H1 (cell line): Measurements from ENCODE around the gene IGFBP4. TPM values are rescaled to one million over a fixed set of nuclear protein-coding genes. Genes with fewer than 3 reads are reported as not detected.
A peak's percentile ranks its signal among the peaks of the same experiment; 100 is the strongest.

Experiments
- CTCF ChIA-PET: fragments of 300-600 bp; sonication (Branson Sonifier 250); formaldehyde crosslinking; loops from one replicate; lab custom pipeline; 2021; ENCODE audit not compliant: partially characterized antibody; lab: Charles Lee
- POLR2A ChIA-PET: fragments of 300-600 bp; sonication (Branson Sonifier 250); formaldehyde crosslinking; loops from one replicate; lab custom pipeline; 2021; ENCODE audit warnings: inconsistent platforms; ENCODE audit not compliant: partially characterized antibody; lab: Charles Lee
- DNase-seq, 2 experiments: peaks; one replicate each; pipeline versions ENCODE4 v3.0.0 to v3.0.0-alpha.2; 2010 to 2022; ENCODE audit warnings: low spot score in 2 of 2, low read depth in 1 of 2, mixed read lengths in 1 of 2
- FAIRE-seq: peaks from 2 replicates; lab custom pipeline; 2011; peaks lifted over from hg19 to GRCh38; lab: Jason Lieb, UNC
- H2AFZ ChIP-seq: 2 replicates; pipeline ENCODE4 v1.8.1; 2012; ENCODE audit warnings: low read length, inconsistent platforms
- H2AK5ac ChIP-seq: 2 replicates; pipeline ENCODE4 v1.6.1; 2013; ENCODE audit warnings: low read depth, low read length
- H2BK120ac ChIP-seq: replicated peaks from 2 replicates; pipeline ENCODE3; 2013; ENCODE audit warnings: low read depth, low read length, inconsistent platforms
- H2BK12ac ChIP-seq: 2 replicates; pipeline ENCODE4 v1.6.1; 2013; ENCODE audit warnings: low read depth, low read length
- H2BK15ac ChIP-seq: 2 replicates; pipeline ENCODE4 v1.6.1; 2013; ENCODE audit warnings: low read length
- H2BK20ac ChIP-seq: 2 replicates; pipeline ENCODE4 v1.6.1; 2013; ENCODE audit warnings: low read length
- H2BK5ac ChIP-seq: 2 replicates; pipeline ENCODE4 v1.6.1; 2013; ENCODE audit warnings: low read depth, low read length
- H3K14ac ChIP-seq: 2 replicates; pipeline ENCODE4 v1.6.1; 2013; ENCODE audit warnings: inconsistent platforms; ENCODE audit not compliant: insufficient read length
- H3K18ac ChIP-seq: 2 replicates; pipeline ENCODE4 v1.6.1; 2013; ENCODE audit warnings: low read length; ENCODE audit errors: extremely low read depth
- H3K23ac ChIP-seq: 2 replicates; pipeline ENCODE4 v1.6.1; 2013; ENCODE audit warnings: inconsistent platforms; ENCODE audit not compliant: insufficient read length
- H3K23me2 ChIP-seq: 2 replicates; pipeline ENCODE4 v1.6.1; 2013; ENCODE audit warnings: low read depth, low read length
- H3K27ac ChIP-seq: 2 replicates; pipeline ENCODE4 v1.6.1; 2011; ENCODE audit warnings: low read depth, low read length, inconsistent platforms
- H3K27me3 ChIP-seq, 4 experiments: replicated peaks in 1 of 4; 1 replicate in 1 of 4; 2 replicates in 3 of 4; pipeline versions ENCODE4 v1.6.1 to v1.8.1; 2011 to 2013; ENCODE audit warnings: low read length in 3 of 4, mild to moderate bottlenecking in 3 of 4, inconsistent platforms in 2 of 4, mixed read lengths in 2 of 4, moderate library complexity in 1 of 4; ENCODE audit not compliant: control insufficient read depth in 3 of 4, insufficient read depth in 3 of 4; ENCODE audit errors: extremely low read depth in 1 of 4
- H3K36me3 ChIP-seq, 4 experiments: 2 replicates each; pipeline versions ENCODE4 v1.6.1 to v1.8.1; 2011 to 2013; ENCODE audit warnings: mild to moderate bottlenecking in 4 of 4, low read length in 3 of 4, moderate library complexity in 2 of 4, control low read depth in 1 of 4, inconsistent platforms in 1 of 4; ENCODE audit not compliant: insufficient read depth in 4 of 4, control insufficient read depth in 2 of 4
- H3K4ac ChIP-seq: replicated peaks from 2 replicates; pipeline ENCODE3; 2013; ENCODE audit warnings: low read length, low read depth, mixed read lengths, inconsistent platforms; ENCODE audit not compliant: insufficient read length
- H3K4me1 ChIP-seq, 4 experiments: replicated peaks in 1 of 4; 1 replicate in 1 of 4; 2 replicates in 3 of 4; pipeline versions ENCODE4 v1.6.1 to v1.8.1; 2011 to 2013; ENCODE audit warnings: low read length in 3 of 4, inconsistent platforms in 2 of 4, mixed read lengths in 1 of 4; ENCODE audit not compliant: insufficient read depth in 4 of 4, control insufficient read depth in 3 of 4
- H3K4me2 ChIP-seq, 2 experiments: 2 replicates each; pipeline versions ENCODE4 v1.6.1 to v1.8.1; 2011 to 2013; ENCODE audit warnings: low read depth in 2 of 2, low read length in 2 of 2, control low read depth in 1 of 2, inconsistent platforms in 1 of 2, mild to moderate bottlenecking in 1 of 2; ENCODE audit not compliant: insufficient read depth in 1 of 2
- H3K4me3 ChIP-seq, 4 experiments: fragments of 200-600, 300-600 bp in 1 of 4; sonication (generic), shearing (Covaris generic), sonication (Bioruptor Twin) in 1 of 4; 2 replicates each; pipeline versions ENCODE4 v1.5.1 to v1.8.1; 2011 to 2016; ENCODE audit warnings: low read length in 4 of 4, low read depth in 3 of 4, control low read depth in 2 of 4, inconsistent platforms in 2 of 4, mild to moderate bottlenecking in 2 of 4, mixed read lengths in 1 of 4, moderate library complexity in 1 of 4; ENCODE audit not compliant: insufficient read depth in 2 of 4; ENCODE audit errors: extremely low read depth in 1 of 4
- H3K56ac ChIP-seq: replicated peaks from 2 replicates; pipeline ENCODE3; 2013; ENCODE audit warnings: low read depth, mild to moderate bottlenecking, mixed read lengths, low read length, inconsistent platforms; ENCODE audit not compliant: insufficient read length
- H3K79me1 ChIP-seq: 2 replicates; pipeline ENCODE4 v1.6.1; 2013; ENCODE audit warnings: low read depth, low read length, control low read depth
- H3K79me2 ChIP-seq, 2 experiments: 2 replicates each; pipeline versions ENCODE4 v1.6.1 to v1.8.1; 2012 to 2013; ENCODE audit warnings: low read length in 2 of 2, mild to moderate bottlenecking in 2 of 2, inconsistent platforms in 1 of 2; ENCODE audit not compliant: insufficient read depth in 2 of 2, control insufficient read depth in 1 of 2
- H3K9ac ChIP-seq, 4 experiments: replicated peaks in 1 of 4; 1 replicate in 1 of 4; 2 replicates in 3 of 4; pipeline versions ENCODE4 v1.6.1 to v1.8.1; 2011 to 2013; ENCODE audit warnings: low read depth in 3 of 4, low read length in 3 of 4, control low read depth in 2 of 4, mild to moderate bottlenecking in 2 of 4, moderate library complexity in 2 of 4, inconsistent platforms in 1 of 4; ENCODE audit errors: extremely low read depth in 1 of 4
- H3K9me3 ChIP-seq, 2 experiments: 2 replicates each; pipeline versions ENCODE4 v1.6.1 to v1.8.1; 2012 to 2013; ENCODE audit warnings: mild to moderate bottlenecking in 2 of 2, moderate library complexity in 2 of 2, control low read depth in 1 of 2, inconsistent platforms in 1 of 2, low read depth in 1 of 2, low read length in 1 of 2, mixed read lengths in 1 of 2; ENCODE audit not compliant: insufficient read depth in 2 of 2
- H4K20me1 ChIP-seq, 2 experiments: replicated peaks in 1 of 2; 2 replicates each; pipeline versions ENCODE3 to v1.8.1; 2011 to 2013; ENCODE audit warnings: inconsistent platforms in 2 of 2, low read length in 2 of 2, mild to moderate bottlenecking in 1 of 2; ENCODE audit not compliant: insufficient read depth in 2 of 2, control insufficient read depth in 1 of 2
- H4K5ac ChIP-seq: 2 replicates; pipeline ENCODE4 v1.6.1; 2013; ENCODE audit warnings: low read length, low read depth, mixed read lengths, inconsistent platforms; ENCODE audit not compliant: insufficient read length
- H4K8ac ChIP-seq: 2 replicates; pipeline ENCODE4 v1.8.0; 2013; ENCODE audit warnings: mild to moderate bottlenecking, moderate library complexity, low read length, inconsistent platforms; ENCODE audit not compliant: insufficient read depth; ENCODE audit errors: extremely low read depth
- H4K91ac ChIP-seq: replicated peaks from 2 replicates; pipeline ENCODE3; 2013; ENCODE audit warnings: low read length, mixed read lengths, inconsistent platforms; ENCODE audit not compliant: insufficient read length
- CTCF ChIP-seq, 3 experiments: IDR thresholded peaks; 1 replicate in 2 of 3; 2 replicates in 1 of 3; pipeline versions ENCODE4 v1.5.1 to v1.6.1; 2011; ENCODE audit warnings: low read length in 3 of 3, mild to moderate bottlenecking in 3 of 3, inconsistent platforms in 2 of 3, low read depth in 1 of 3, moderate library complexity in 1 of 3; ENCODE audit not compliant: insufficient read depth in 1 of 3; ENCODE audit errors: control extremely low read depth in 1 of 3
- WGBS, 2 experiments: shearing (Covaris generic) in 1 of 2; methylation state at CpG; one replicate each; pipeline versions ENCODE4 v1.1.6 to v1.1.7; 2013 to 2015; ENCODE audit warnings: low lambda C conversion rate in 2 of 2, mixed read lengths in 2 of 2, inconsistent platforms in 1 of 2, low coverage in 1 of 2, missing lambda C conversion rate in 1 of 2; ENCODE audit not compliant: insufficient replicate concordance in 2 of 2, insufficient coverage in 1 of 2, insufficient read length in 1 of 2; ENCODE audit errors: extremely low coverage in 1 of 2, missing lambda C conversion rate in 1 of 2; 5-methylcytosine and 5-hydroxymethylcytosine counted together
- polyA plus RNA-seq, 7 experiments: library from polyadenylated mRNA; depleted of rRNA in 3 of 7; stranded (reverse) in 5 of 7; unstranded in 2 of 7; fragments of >200 nt in 5 of 7; fragments of 200-250 nt in 2 of 7; gene quantifications; 1 replicate in 5 of 7; 2 replicates in 1 of 7; 4 replicates in 1 of 7; pipeline versions ENCODE4 v1.2.1 to v1.2.3, GENCODE V29; 2011 to 2013; ENCODE audit warnings: missing spikeins in 2 of 7, mixed read lengths in 2 of 7
- total RNA-seq: library from RNA; stranded (reverse); fragmentation: NEBNext Ultra II Directional; extraction: Animal tissue kit (Norgen Biotek cat#: 25700); gene quantifications from 2 replicates; pipeline ENCODE4 v1.2.1, GENCODE V29; 2021
- TF ChIP-seq, protein P1 (sequence below): IDR thresholded peaks from 2 replicates; pipeline ENCODE4 v1.6.1; 2011; ENCODE audit warnings: low read depth, mild to moderate bottlenecking, low read length; ENCODE audit not compliant: insufficient read depth

IGFBP4 gene
- total and polyA plus RNA-seq, 2 of the 8 experiments (the other 6 are each of a cell fraction or from before 2014, with no cell fraction given) = 85.5 to 105 TPM

- H2BK15ac ChIP-seq = no peak overlapping the region
- no peak overlapping the region for H2BK5ac ChIP-seq
- peaks cover 14% of the 10 kb centered on the region for H3K23me2 ChIP-seq
- H2BK120ac ChIP-seq = no peak overlapping the region
- peaks cover 2 to 4% of the 10 kb centered on the region in 2 experiments for H4K20me1 ChIP-seq
- H3K4me2 ChIP-seq = peak overlapping the region; percentile 87 to 94; a peak in 2 of 4 replicates
- no peak overlapping the region for H3K27ac ChIP-seq
- H3K79me1 ChIP-seq = peaks cover 11% of the 10 kb centered on the region
- H3K18ac ChIP-seq = peak overlapping the region; percentile 60; the same call in 1 of the 2 replicates
- H3K4me3 ChIP-seq = peak overlapping the region in 1 of 4 experiments; percentile 68; a peak in 2 of 8 replicates
- WGBS, 2 experiments = 91% methylated on average over 11 of the region's 11 CpGs; no CpG with 5 or more reads in 1 of the 2 experiments
- no peak overlapping the region for H2BK20ac ChIP-seq
- no peak overlapping the region for H3K23ac ChIP-seq
- H2AK5ac ChIP-seq = no peak overlapping the region
- H4K5ac ChIP-seq = no peak overlapping the region
- H3K9me3 ChIP-seq = no peaks in the 10 kb centered on the region
- H3K14ac ChIP-seq = no peak overlapping the region
- TF ChIP-seq, protein P1, sequence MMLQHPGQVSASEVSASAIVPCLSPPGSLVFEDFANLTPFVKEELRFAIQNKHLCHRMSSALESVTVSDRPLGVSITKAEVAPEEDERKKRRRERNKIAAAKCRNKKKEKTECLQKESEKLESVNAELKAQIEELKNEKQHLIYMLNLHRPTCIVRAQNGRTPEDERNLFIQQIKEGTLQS = no peak
- TF ChIP-seq CTCF (IDR thresholded peaks at IDR 0.05; ENCODE audit: control extremely low read depth in 1 of 3, insufficient read depth in 1 of 3, low read depth in 1 of 3, low read length in 3 of 3) = peak in 1 of 3 experiments; percentile 23; a peak in 1 of 4 replicates
- ChIA-PET POLR2A (interaction anchor here (0.9 to 3.2 kb wide), 4 partner anchors 14 to 30 kb away, joined by 3 to 20 read pairs (median 4); no protein-coding TSS in a partner anchor), CTCF (interaction anchor here (0.6 to 34.1 kb wide), 12 partner anchors 3 to 141 kb away, joined by 3 to 739 read pairs (median 6); partner anchors contain the start of gene IGFBP4)
- no peak overlapping the region for H4K91ac ChIP-seq
- peak overlapping the region; percentile 87; the same call in 1 of the 2 replicates for H2BK12ac ChIP-seq
- H3K9ac ChIP-seq = no peak overlapping the region
- peaks cover 0 to 48% of the 10 kb centered on the region in 2 experiments; a peak in 3 of 4 replicates for H3K79me2 ChIP-seq
- FAIRE-seq (no peak), DNase-seq (no peak)
- no peaks in the 10 kb centered on the region for H3K36me3 ChIP-seq
- no peak overlapping the region for H3K56ac ChIP-seq
- H4K8ac ChIP-seq = no peak overlapping the region
- H3K4ac ChIP-seq = no peak overlapping the region
- H3K4me1 ChIP-seq = peaks cover 5 to 27% (median 13%) of the 10 kb centered on the region in 4 experiments
- H3K27me3 ChIP-seq = peaks cover 0 to 4% (median 0%) of the 10 kb centered on the region in 4 experiments; a peak in 3 of 7 replicates
- H2AFZ ChIP-seq = no peak overlapping the region
Observed at GRCh38 chr17:40445751-40446468, 2.7 kb downstream of the IGFBP4 start.
